T follicular helper cell (primary cell): Measurements from ENCODE around the gene AEBP1.

Experiments
- DNase-seq: peaks from one replicate; pipeline ENCODE4 v3.0.0-alpha.2; 2020; ENCODE audit warnings: low read depth

AEBP1 gene

DNA sequence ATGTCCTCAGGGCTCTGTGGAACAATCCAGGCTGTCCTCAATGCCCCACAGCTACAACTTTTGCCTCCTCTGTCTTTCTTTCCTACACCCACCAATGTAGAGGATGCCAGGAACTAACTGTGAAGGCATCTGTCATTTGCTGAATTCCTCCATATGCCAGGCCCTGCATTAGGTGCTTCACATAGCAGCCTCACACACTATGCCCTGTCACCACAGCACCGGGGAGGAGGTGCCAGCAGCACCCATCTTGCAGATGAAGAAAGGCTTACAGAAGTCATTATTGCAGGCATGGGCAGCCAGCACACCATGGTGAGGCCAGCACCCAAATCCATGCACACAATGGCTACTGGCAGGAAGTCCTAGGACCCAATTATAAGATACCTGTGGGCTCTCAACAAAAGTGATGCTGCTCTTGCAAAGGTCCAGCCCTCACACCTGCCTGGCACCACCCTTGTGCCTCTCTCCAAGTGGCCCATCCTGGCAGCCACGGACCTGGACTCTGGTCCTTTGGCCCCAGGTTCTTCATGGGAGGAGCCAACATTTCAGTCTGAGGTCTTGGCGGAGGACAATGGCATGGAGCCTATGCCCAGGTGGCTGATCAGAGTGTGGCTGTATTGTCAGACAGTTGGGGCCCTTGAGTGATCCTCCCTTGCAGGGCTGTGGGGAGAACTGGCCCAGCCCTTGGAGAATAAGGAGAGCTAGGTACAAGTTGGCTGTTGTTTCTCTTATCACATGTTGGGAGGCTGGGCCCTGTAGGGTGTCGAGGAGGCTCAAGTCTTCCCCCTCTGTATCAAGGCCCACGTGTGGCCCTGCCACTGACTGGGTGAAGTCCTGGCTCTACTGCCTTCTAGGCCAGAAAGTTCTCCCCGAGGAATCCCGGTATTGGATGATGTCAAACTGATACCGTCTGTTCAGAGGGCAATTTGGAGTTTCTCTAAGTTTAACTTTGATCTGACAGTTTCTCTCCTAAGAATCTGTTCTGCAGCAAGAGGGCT lies 51.3 kb downstream of the AEBP1 start:
- no peak for DNase-seq

DNA sequence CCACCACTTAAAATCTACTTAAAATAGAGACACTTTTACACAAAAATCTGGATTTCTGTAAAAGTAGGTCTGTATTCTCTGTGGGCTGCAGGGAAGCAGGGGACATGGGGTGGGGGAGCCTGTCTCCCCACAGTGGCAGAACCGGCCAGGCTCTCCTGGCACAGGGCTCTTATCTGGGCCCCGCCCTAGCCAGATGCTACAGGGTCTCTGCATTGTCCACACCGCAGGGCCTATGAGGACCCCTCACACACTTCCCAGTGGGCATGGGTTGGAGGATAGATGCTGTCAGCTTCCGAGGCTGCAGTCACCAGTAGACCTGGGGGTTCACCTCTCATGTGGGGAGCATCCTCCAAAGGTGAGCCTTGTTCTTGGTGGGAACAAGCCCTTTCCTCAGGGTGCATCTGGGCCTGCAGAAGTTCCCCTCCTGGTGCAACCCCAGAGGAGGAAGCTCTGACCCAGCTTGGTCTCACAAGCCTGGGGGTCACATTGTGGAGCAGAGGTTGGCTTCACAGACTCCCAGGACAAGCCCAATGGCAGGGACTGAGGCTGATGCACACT lies 52.4 kb downstream of the AEBP1 start:
- no peak for DNase-seq

DNA sequence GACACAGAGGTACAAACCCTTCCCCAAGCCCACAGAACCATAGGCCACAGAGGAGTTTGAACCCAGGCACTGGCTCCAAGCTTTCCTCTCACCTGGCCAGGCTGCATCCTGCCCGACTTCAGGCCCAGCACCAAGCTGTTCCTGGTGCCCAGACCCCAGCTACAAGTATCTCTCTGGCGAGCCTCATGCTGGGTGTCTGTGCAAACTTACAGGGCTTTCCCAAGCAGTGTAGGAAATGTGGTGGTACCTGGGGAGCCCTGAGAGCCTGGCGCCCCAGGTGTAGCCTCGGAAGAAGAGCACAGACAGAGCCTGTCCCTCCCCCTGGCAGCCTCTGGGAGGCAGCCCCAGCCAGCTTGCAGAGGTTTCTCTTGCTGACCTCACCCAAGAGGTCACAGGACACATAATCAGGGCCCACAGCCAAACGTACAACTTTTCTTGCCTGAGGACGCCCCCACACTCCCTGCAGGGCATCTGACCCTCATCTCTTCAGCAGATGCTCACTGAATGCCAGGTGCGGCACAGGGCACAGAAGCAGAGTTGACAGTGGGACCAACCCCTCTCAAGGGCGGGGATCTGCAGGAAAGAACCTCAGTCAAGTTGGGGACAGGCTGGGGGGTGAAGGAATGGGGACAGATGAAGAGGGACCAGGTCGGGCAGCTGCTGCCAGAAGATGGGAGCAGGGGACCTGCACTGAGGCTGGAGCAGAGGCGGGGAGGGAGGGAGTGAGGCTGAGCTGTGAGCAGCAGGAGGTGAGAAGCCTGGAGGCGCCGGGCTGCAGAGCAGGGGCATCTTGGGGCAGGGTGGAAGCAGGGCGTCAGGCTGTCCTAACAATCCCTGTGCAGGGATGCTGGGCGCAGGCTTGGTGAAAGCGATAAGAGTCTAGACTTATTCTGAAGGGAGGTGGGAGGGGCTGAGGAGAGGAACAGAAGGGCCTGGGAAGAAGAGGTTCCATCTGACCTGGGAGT lies 53.3 kb downstream of the AEBP1 start:
- DNase-seq, result no peak

GRCh38 chr7:44158096-44158872 lies 54.1 kb downstream of the AEBP1 start:
- no peak for DNase-seq

- DNase-seq, result no peak
Measured at GRCh38 chr7:44158873-44159631, 54.9 kb downstream of the AEBP1 start.

DNA sequence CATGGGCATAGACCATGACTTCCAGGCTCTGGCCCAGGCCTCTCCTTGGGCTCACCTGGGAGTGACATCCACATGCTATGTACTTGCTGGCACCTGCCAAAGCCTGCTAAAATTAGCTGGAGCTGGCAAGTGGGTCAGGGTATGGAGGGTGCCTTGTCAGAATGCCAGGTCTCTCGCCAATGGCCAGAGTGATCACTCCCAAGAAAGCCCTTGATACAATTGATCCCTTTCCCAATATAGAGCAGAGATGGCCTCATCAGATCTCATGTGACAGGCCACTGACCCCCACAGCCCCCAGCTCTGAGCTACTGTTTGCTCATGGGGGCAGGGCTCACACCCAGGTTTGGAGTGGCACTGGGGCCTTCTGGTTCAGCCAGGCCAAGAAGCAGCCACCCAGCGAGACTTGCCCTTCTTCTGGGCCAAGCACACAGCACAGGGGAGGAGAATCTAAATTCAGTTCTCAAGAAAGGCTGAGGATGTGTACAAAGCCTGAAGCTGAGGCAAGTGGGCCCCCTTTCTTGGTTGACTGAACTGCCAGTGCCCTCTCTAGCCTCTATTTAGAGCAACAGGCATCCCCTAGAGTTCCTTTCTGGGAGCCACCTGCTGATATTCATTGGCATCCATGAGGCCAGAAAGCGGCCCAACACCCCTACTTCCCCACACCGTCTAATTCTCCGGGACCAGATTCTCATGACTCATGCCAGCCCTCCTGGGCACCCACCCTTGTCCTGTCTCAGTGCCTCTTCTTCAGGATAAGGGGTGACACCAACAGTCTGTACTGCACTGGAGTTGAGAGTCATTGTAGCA lies 55.9 kb downstream of the AEBP1 start:
- no peak for DNase-seq

- no peak for DNase-seq
Measured at GRCh38 chr7:44161371-44161770, 57.2 kb downstream of the AEBP1 start.

DNA sequence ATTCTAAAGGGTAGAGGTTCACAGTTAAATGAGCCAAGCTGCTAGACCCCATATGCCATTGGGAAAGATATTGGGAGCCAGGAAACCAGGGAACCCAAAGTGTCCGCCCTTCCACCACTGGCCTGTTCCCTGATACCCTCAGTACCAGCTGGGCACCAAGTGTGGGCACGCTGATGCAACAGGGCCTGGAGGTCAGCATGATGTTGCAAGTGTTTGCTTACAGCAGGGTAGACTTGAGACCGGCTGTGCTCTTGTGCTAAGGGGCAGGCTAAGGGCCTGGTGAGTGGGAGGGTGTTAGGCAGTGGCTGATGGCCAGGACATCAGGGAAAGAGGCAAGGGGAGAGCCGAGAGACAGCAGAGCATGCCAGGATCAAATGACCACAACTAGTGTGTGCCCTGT lies 58.0 kb downstream of the AEBP1 start:
- no peak for DNase-seq

DNA sequence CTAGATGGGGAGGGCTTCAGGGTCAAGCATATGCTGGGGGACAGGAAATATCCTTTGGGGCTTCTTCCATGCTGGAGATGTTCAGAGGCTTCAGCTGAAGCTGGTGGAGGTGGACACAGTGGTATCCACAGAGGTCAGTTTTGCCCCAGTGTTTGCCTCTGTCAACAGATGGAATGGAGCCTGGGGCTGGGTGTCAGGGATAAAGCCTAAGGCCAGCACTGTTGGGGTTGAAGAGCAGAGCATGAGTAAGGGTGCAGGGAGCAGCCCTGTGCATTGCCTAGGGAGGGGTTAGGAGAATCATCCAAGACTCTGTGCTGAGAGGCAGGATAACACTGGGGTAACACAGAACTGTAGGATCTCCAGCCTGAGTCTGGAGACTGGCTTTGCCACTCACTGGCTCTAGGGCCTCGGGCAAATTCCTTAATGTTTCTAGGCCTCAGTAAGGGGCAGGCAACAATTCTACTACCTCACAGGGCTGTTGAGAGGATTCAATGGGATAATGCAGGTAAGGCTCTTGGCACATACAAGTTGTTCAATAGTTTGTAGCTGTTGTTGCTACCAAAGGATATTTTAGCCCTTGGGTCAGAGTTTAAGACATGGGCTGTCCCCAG lies 58.7 kb downstream of the AEBP1 start:
- no peak for DNase-seq

DNA sequence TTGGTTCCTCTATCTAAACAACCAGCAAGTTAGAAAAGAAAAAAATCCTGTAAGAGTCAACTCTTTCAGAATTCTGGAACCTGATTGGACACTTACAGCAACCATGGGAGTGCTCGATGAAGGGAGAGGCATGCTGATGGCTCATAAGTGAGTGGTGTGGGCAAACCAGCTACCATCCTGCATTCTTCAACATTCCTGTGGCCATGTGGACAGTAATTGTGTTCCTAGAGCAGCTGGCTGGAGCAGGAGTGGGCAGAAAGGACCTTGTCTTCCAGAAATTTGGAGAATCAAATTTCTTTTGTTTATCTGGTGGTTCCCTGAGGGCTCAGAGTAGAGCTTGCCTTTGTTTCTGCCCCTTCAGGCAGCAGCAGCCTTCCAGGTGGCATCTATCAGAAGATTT lies 59.4 kb downstream of the AEBP1 start:
- no peak for DNase-seq
